HG03064 (cell line): ENCODE data around the gene HSDL1.

Experiments
- ATAC-seq: cut with Tn5 transposase; IDR thresholded peaks from one replicate; pipeline ENCODE4 v1.9.1; 2021; ENCODE audit warnings: low read depth; ENCODE audit not compliant: unreplicated experiment

Gene HSDL1

GRCh38 chr16:84084570-84085270, 60.3 kb downstream of the HSDL1 start:
- no peak for ATAC-seq

- ATAC-seq = no peak
Observed at GRCh38 chr16:84082835-84083569, 62.0 kb downstream of the HSDL1 start.

GRCh38 chr16:84082110-84082509, 62.9 kb downstream of the HSDL1 start:
- no peak for ATAC-seq

- ATAC-seq = no peak
Observed at GRCh38 chr16:84081446-84081989, 63.5 kb downstream of the HSDL1 start.

GRCh38 chr16:84080813-84081212, 64.2 kb downstream of the HSDL1 start:
- ATAC-seq = no peak

- no peak for ATAC-seq
Observed at GRCh38 chr16:84080378-84080777, 64.6 kb downstream of the HSDL1 start.

GRCh38 chr16:84079664-84080063, 65.3 kb downstream of the HSDL1 start:
- ATAC-seq = no peak

- no peak for ATAC-seq
Observed at GRCh38 chr16:84075376-84075775, 69.6 kb downstream of the HSDL1 start.

- ATAC-seq = no peak
Observed at GRCh38 chr16:84074721-84075120, 70.3 kb downstream of the HSDL1 start.
